ENCODE results near the gene SWI5. TPM values are rescaled to one million over a fixed set of nuclear protein-coding genes. Genes with fewer than 3 reads are reported as not detected.
A peak's percentile ranks its signal among the peaks of the same experiment; 100 is the strongest.

The SWI5 gene
- total and polyA plus RNA-seq, 2 experiments from 2014 or later = 43.3 to 60.7 TPM

DNA sequence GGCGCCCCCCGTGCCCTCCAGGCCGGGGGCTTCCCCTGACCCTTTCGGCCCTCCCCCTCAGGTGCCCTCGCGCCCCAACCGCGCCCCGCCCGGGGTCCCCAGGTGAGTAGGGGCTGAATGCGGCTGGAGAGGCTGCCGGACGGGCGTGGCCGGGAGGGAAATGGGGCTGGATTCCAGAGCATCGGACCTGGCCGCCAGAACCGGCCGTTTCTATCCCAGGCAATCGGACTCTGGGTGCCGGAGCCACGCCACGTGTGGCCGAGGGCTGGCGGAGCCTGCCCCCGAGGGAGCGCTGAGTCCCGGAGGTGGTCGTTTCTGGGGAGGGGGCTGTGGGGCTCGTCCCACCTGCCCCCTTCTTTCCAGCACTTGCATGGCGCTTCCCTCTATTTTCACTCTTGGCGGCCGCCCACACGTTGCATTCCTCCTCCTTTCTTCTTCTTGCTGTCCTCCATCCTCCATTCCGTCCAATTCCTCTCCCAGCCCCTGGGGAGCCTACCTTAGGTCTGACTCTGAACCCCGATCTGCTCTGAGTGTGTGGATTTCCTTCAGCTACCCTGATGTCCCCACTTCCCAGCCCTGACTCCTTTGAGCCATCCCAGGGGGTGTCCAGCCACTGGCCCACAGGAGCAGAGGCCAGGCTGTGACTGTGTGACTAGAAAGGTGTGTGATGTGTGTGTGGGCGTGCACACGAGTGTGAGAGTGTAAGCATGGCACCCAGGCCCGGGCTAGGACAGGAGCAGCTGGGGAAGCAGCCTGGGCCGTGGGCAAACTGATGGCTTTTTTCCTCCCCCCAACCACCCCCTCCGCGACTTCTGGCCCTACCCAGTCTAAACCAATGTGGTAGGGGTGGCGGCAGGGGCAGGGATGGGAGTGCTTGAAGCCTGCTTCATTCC lies 25.0 kb upstream of the SWI5 start:
- no peak overlapping the region for H2AFZ ChIP-seq
- no peak overlapping the region for H3K4me3 ChIP-seq
- TF ChIP-seq EZH2 (IDR thresholded peaks at IDR 0.05; ENCODE audit: insufficient read depth, poor library complexity, severe bottlenecking) (no peak), EZH2phosphoT487 (IDR thresholded peaks at IDR 0.05; ENCODE audit: insufficient read depth, low read depth) (no peak)
- no peaks in the 10 kb centered on the region for H4K20me1 ChIP-seq (ENCODE audit: insufficient read depth)
- H3K36me3 ChIP-seq (ENCODE audit: low read depth) = no peaks in the 10 kb centered on the region; the same call in 1 of the 2 replicates
- whole genome bisulfite sequencing, 2 experiments (ENCODE audit: low coverage in 1 of 2, low lambda C conversion rate in 2 of 2, missing lambda C conversion rate in 2 of 2) = 73 to 88% methylated on average over 25 to 40 of the region's 43 CpGs
- in situ Hi-C loops (cut with MboI) = no loop called here
- H3K9me2 ChIP-seq (ENCODE audit: insufficient read depth) = no peaks in the 10 kb centered on the region
- H3K27ac ChIP-seq = no peak overlapping the region
- no peaks in the 10 kb centered on the region for H3K9me3 ChIP-seq (ENCODE audit: low read depth)
- H3K79me2 ChIP-seq (ENCODE audit: insufficient read depth) = no peaks in the 10 kb centered on the region
- H3K9ac ChIP-seq = no peak overlapping the region
- H3F3A ChIP-seq (ENCODE audit: insufficient read depth) = peaks cover 11% of the 10 kb centered on the region; the same call in 1 of the 2 replicates
- no peaks in the 10 kb centered on the region for H3K27me3 ChIP-seq (replicated peaks; ENCODE audit: insufficient read depth)
- H3K4me1 ChIP-seq (ENCODE audit: insufficient read depth) = peaks cover 3% of the 10 kb centered on the region
- H3K4me2 ChIP-seq (ENCODE audit: unreplicated experiment) = no peak overlapping the region
- DNase-seq = no peak

DNA sequence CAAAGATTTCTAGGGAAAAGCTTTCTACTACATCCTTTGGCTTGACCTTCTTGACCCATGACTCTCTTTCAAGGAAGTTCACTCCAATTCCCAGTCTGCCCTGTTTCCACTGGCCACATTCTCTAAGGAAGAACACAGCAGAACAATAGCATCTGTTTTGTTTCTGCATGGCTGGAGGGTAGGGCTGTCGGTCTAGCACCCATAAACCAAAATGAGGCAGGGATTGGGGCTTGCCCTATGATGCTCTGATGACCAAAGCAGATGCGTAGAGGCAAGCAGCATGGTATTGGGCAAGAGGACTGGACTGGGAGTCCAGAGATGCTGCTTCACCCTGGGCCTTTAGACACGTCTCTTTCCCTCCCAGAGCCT lies 24.4 kb upstream of the SWI5 start:
- TF ChIP-seq EZH2 (IDR thresholded peaks at IDR 0.05; ENCODE audit: insufficient read depth, poor library complexity, severe bottlenecking) = no peak
- TF ChIP-seq EZH2phosphoT487 (IDR thresholded peaks at IDR 0.05; ENCODE audit: insufficient read depth, low read depth) = no peak
- peak; percentile 33 for DNase-seq
- H2AFZ ChIP-seq = no peak overlapping the region
- WGBS, 2 experiments (ENCODE audit: low coverage in 1 of 2, low lambda C conversion rate in 2 of 2, missing lambda C conversion rate in 2 of 2) = 82 to 86% methylated on average over 3 of the region's 3 CpGs
- no peaks in the 10 kb centered on the region for H3K9me3 ChIP-seq (ENCODE audit: low read depth)
- H3K4me3 ChIP-seq = no peak overlapping the region
- no peaks in the 10 kb centered on the region for H3K9me2 ChIP-seq (ENCODE audit: insufficient read depth)
- no peaks in the 10 kb centered on the region for H4K20me1 ChIP-seq (ENCODE audit: insufficient read depth)
- peaks cover 3% of the 10 kb centered on the region for H3K36me3 ChIP-seq (ENCODE audit: low read depth)
- in situ Hi-C loops (cut with MboI) = no loop called here
- H3K4me2 ChIP-seq (ENCODE audit: unreplicated experiment) = no peak overlapping the region
- H3F3A ChIP-seq (ENCODE audit: insufficient read depth) = 0 out of 2 replicates have a peak, but pooled peaks cover 13% of the 10 kb centered on the region
- no peak overlapping the region for H3K27ac ChIP-seq
- no peaks in the 10 kb centered on the region for H3K27me3 ChIP-seq (replicated peaks; ENCODE audit: insufficient read depth)
- no peaks in the 10 kb centered on the region for H3K79me2 ChIP-seq (ENCODE audit: insufficient read depth)
- H3K9ac ChIP-seq = no peak overlapping the region
- H3K4me1 ChIP-seq (ENCODE audit: insufficient read depth) = no peaks in the 10 kb centered on the region

DNA sequence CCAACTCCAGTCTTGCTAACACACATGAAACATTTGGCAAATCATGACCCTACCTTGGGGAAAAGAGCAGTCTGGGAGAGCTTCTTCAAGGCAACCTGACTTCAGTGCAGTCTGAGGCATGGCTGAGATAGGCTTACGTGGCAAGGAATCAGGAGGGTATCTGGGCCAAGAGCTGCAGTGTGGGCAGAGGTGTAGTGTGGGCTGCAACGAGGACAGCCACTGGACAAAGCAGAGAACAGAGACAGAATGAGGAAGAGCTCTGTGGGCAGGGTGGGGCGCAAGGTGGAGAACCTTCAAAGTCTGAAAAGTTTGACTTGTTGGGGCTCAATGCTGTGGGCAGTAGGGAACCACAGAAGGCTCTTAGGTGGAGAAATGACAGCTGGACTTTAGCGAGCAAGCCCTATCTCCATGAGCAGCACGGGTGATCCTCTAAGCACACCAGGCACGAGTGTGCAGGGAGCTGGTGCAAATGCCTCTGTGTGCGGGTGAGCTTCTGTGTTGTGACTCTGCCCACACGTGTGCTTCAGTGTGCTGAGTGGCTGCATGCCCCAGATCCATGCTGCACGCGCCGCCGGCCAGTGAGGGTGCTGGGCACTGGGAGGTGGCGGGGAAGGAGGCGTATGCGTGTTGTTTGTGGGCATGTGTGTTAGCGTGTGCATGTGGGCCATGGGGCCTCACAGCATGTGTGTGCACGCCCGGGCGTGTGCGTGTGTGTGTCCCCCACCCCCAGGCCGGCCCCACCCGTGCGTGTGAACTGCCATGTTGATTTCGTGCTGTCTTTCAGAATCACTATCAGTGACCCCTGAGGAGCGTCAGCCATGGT lies 23.5 kb upstream of the SWI5 start:
- no peaks in the 10 kb centered on the region for H3K79me2 ChIP-seq (ENCODE audit: insufficient read depth)
- TF ChIP-seq EZH2phosphoT487 (IDR thresholded peaks at IDR 0.05; ENCODE audit: insufficient read depth, low read depth) = no peak
- no peak for TF ChIP-seq EZH2 (IDR thresholded peaks at IDR 0.05; ENCODE audit: insufficient read depth, poor library complexity, severe bottlenecking)
- peaks cover 20% of the 10 kb centered on the region; the same call in 1 of the 2 replicates for H3F3A ChIP-seq (ENCODE audit: insufficient read depth)
- 80 to 83% methylated on average over 24 to 25 of the region's 25 CpGs for WGBS, 2 experiments (ENCODE audit: low coverage in 1 of 2, low lambda C conversion rate in 2 of 2, missing lambda C conversion rate in 2 of 2)
- no peaks in the 10 kb centered on the region for H3K27me3 ChIP-seq (replicated peaks; ENCODE audit: insufficient read depth)
- in situ Hi-C loops (cut with MboI) = no loop called here
- no peaks in the 10 kb centered on the region for H3K4me1 ChIP-seq (ENCODE audit: insufficient read depth)
- no peak overlapping the region for H2AFZ ChIP-seq
- DNase-seq = no peak
- no peak overlapping the region for H3K27ac ChIP-seq
- no peaks in the 10 kb centered on the region for H3K9me3 ChIP-seq (ENCODE audit: low read depth)
- H3K36me3 ChIP-seq (ENCODE audit: low read depth) = peaks cover 7% of the 10 kb centered on the region
- no peak overlapping the region for H3K4me3 ChIP-seq
- no peak overlapping the region for H3K4me2 ChIP-seq (ENCODE audit: unreplicated experiment)
- H4K20me1 ChIP-seq (ENCODE audit: insufficient read depth) = no peaks in the 10 kb centered on the region
- no peaks in the 10 kb centered on the region for H3K9me2 ChIP-seq (ENCODE audit: insufficient read depth)
- H3K9ac ChIP-seq = no peak overlapping the region

DNA sequence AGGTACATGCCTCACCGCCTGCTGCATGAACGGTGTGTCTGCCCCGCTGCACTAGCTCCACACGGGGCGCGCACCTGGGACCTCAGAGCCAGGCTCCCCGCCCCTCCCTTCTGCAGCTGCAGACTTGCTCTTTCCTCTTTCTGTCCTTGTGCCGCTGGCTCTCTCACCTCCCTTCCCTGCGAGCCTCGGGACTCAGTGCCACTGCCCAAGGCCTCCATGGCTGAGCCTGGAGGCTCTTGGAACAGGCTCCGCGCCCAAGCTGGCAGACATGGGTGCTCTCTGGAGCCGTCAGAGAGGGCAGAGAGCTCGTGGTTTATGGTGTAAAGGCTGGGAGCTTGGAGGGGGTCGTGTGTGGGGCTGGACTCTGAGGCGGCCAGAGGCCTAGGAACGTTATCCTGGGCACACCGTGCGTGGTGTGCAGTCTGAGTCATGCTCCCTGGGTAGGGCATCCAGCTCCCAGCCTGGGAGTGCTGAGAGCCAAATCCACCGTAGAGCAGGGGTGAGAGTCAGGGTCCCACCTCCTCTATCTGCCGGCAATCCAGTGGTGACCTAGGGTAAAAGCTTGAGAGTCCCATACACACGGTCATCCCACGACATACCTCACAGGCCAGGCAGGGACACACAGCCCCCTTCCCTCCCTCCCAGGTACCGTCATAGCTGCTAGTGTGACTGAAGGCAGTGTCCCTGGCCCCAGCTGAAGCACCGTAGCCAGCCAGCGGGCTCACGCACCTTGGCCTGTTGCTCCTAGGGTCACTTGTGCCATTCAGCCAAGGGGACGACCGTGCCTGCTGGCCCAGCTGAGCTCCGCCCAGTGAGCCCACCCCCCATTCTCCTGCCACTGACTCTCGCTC lies 22.7 kb upstream of the SWI5 start:
- Histone ChIP-seq H3K79me2 (ENCODE audit: insufficient read depth) (no peaks in the 10 kb centered on the region), H3K9me3 (ENCODE audit: low read depth) (no peaks in the 10 kb centered on the region), H3K4me3 (no peak overlapping the region), H3K27ac (no peak overlapping the region), H3K9me2 (ENCODE audit: insufficient read depth) (no peaks in the 10 kb centered on the region), H3K27me3 (replicated peaks; ENCODE audit: insufficient read depth) (no peaks in the 10 kb centered on the region), H3K4me2 (ENCODE audit: unreplicated experiment) (no peak overlapping the region), H3K36me3 (ENCODE audit: low read depth) (peaks cover 11% of the 10 kb centered on the region), H3F3A (ENCODE audit: insufficient read depth) (peaks cover 24% of the 10 kb centered on the region; the same call in 1 of the 2 replicates), H4K20me1 (ENCODE audit: insufficient read depth) (no peaks in the 10 kb centered on the region), H3K9ac (no peak overlapping the region), H2AFZ (no peak overlapping the region), H3K4me1 (ENCODE audit: insufficient read depth) (no peaks in the 10 kb centered on the region)
- WGBS, 2 experiments (ENCODE audit: low coverage in 1 of 2, low lambda C conversion rate in 2 of 2, missing lambda C conversion rate in 2 of 2) = 78 to 81% methylated on average over 23 to 31 of the region's 31 CpGs
- in situ Hi-C loops (cut with MboI) = no loop called here
- no peak for TF ChIP-seq EZH2 (IDR thresholded peaks at IDR 0.05; ENCODE audit: insufficient read depth, poor library complexity, severe bottlenecking)
- no peak for TF ChIP-seq EZH2phosphoT487 (IDR thresholded peaks at IDR 0.05; ENCODE audit: insufficient read depth, low read depth)
- no peak for DNase-seq
